SK-N-SH (cell line): ENCODE measurements around the gene TTC21A.

Experiments used
- CTCF ChIP-seq: fragments of 200-600 bp; sonication (generic); IDR thresholded peaks from 2 replicates; pipeline ENCODE4 v1.6.1; 2017; ENCODE audit warnings: antibody characterized with exemption, mild to moderate bottlenecking, moderate library complexity
- ELF1 ChIP-seq: IDR thresholded peaks from 2 replicates; pipeline ENCODE4 v1.4.0; 2012
- EP300 ChIP-seq, 2 experiments: IDR thresholded peaks; 2 replicates each; pipeline versions ENCODE4 v1.4.0 to v1.6.1; 2012; ENCODE audit warnings: borderline replicate concordance in 1 of 2, low read depth in 1 of 2, low read length in 1 of 2
- RFX5 ChIP-seq: IDR thresholded peaks from 2 replicates; pipeline ENCODE4 v1.6.1; 2012; ENCODE audit warnings: mild to moderate bottlenecking, improper control_type of control experiment, low read length
- SIN3A ChIP-seq: IDR thresholded peaks from 2 replicates; pipeline ENCODE4 v1.6.1; 2012; ENCODE audit warnings: low read depth, mild to moderate bottlenecking, low read length, moderate library complexity, borderline replicate concordance
- USF1 ChIP-seq: IDR thresholded peaks from 2 replicates; pipeline ENCODE4 v1.4.0; 2012; ENCODE audit warnings: low read depth, borderline replicate concordance
- YY1 ChIP-seq: IDR thresholded peaks from 2 replicates; pipeline ENCODE4 v1.4.0; 2012; ENCODE audit warnings: low read depth, mild to moderate bottlenecking

- TF ChIP-seq YY1 (no peak), ELF1 (no peak), RFX5 (no peak), EP300 (IDR thresholded peaks at IDR 0.05; ENCODE audit: borderline replicate concordance in 1 of 2, low read depth in 1 of 2, low read length in 1 of 2) (no peak), CTCF (no peak), SIN3A (no peak), USF1 (no peak)
Measured at GRCh38 chr3:39177708-39178332, 70.3 kb downstream of the TTC21A start.
